GM23338 (cell line): Measurements from ENCODE around the gene NGEF. TPM values are rescaled to one million over a fixed set of nuclear protein-coding genes. Genes with fewer than 3 reads are reported as not detected.
A peak's percentile ranks its signal among the peaks of the same experiment; 100 is the strongest.

ENCODE experiments used
- ATAC-seq: fragments of 200-7000 bp; cut with Tn5 transposase; 3 replicates; pipeline ENCODE4 v1.9.1; 2020
- DNase-seq: peaks from one replicate; pipeline ENCODE4 v3.0.0-alpha.2; 2015; ENCODE audit warnings: low spot score
- H2AFZ ChIP-seq: fragments of 200-600 bp; sonication (generic); 2 replicates; pipeline ENCODE4 v1.8.0; 2016; ENCODE audit warnings: antibody characterized with exemption, mild to moderate bottlenecking, moderate library complexity
- H3F3A ChIP-seq: fragments of 200-600 bp; sonication (generic); replicated peaks from 2 replicates; pipeline ENCODE4 v1.8.0; 2017; ENCODE audit warnings: antibody characterized with exemption, mixed run types, low read depth
- H3K27ac ChIP-seq: fragments of 200-600 bp; sonication (generic); 2 replicates; pipeline ENCODE4 v1.6.1; 2016; ENCODE audit warnings: low read depth
- H3K27me3 ChIP-seq: fragments of 200-600 bp; sonication (generic); 2 replicates; pipeline ENCODE4 v1.8.0; 2016; ENCODE audit warnings: mild to moderate bottlenecking, mixed run types, moderate library complexity; ENCODE audit not compliant: insufficient read depth
- H3K36me3 ChIP-seq: fragments of 200-600 bp; sonication (generic); 2 replicates; pipeline ENCODE4 v1.8.0; 2016; ENCODE audit warnings: mild to moderate bottlenecking; ENCODE audit not compliant: insufficient read depth
- H3K4me1 ChIP-seq: fragments of 200-600 bp; sonication (generic); 2 replicates; pipeline ENCODE4 v1.8.0; 2016; ENCODE audit warnings: mild to moderate bottlenecking, moderate library complexity; ENCODE audit not compliant: insufficient read depth
- H3K4me2 ChIP-seq: fragments of 200-600 bp; sonication (generic); 2 replicates; pipeline ENCODE4 v1.7.1; 2017; ENCODE audit warnings: mixed run types
- H3K4me3 ChIP-seq: fragments of 200-600 bp; sonication (generic); 2 replicates; pipeline ENCODE4 v1.6.1; 2016; ENCODE audit warnings: mixed run types
- H3K79me2 ChIP-seq: fragments of 200-600 bp; sonication (generic); replicated peaks from 2 replicates; pipeline ENCODE4 v1.8.0; 2017; ENCODE audit warnings: mild to moderate bottlenecking; ENCODE audit not compliant: insufficient read depth
- H3K9me2 ChIP-seq: fragments of 200-600 bp; sonication (generic); 2 replicates; pipeline ENCODE4 v1.8.0; 2017; ENCODE audit not compliant: insufficient read depth
- H4K20me1 ChIP-seq: fragments of 200-600 bp; sonication (generic); replicated peaks from 2 replicates; pipeline ENCODE4 v1.8.0; 2017; ENCODE audit warnings: mild to moderate bottlenecking; ENCODE audit not compliant: insufficient read depth
- H3K27ac Mint-ChIP-seq: 2 replicates; pipeline ENCODE4 v1.8.0; 2020; ENCODE audit warnings: inconsistent platforms, mild to moderate bottlenecking, moderate library complexity, mixed read lengths
- H3K27me3 Mint-ChIP-seq: 3 replicates; pipeline ENCODE4 v1.8.0; 2022; ENCODE audit warnings: low read depth, mild to moderate bottlenecking, moderate library complexity, mixed read lengths, inconsistent platforms; ENCODE audit not compliant: insufficient read depth, poor library complexity
- H3K36me3 Mint-ChIP-seq: 3 replicates; pipeline ENCODE4 v1.8.0; 2021; ENCODE audit warnings: low read depth, mild to moderate bottlenecking, inconsistent platforms, moderate library complexity, mixed read lengths
- H3K4me1 Mint-ChIP-seq: 3 replicates; pipeline ENCODE4 v1.8.0; 2020; ENCODE audit warnings: mild to moderate bottlenecking, inconsistent platforms, mixed read lengths
- H3K4me3 Mint-ChIP-seq: 3 replicates; pipeline ENCODE4 v1.8.0; 2021; ENCODE audit warnings: moderate library complexity, mild to moderate bottlenecking, inconsistent platforms, mixed read lengths
- H3K9me3 Mint-ChIP-seq: 3 replicates; pipeline ENCODE4 v1.8.0; 2020; ENCODE audit warnings: moderate library complexity, mild to moderate bottlenecking, inconsistent platforms, mixed read lengths
- CREB1 ChIP-seq: fragments of 250-450 bp; sonication (Bioruptor Pico); IDR thresholded peaks from 2 replicates; pipeline ENCODE4 v1.5.0; 2020; ENCODE audit warnings: low read depth, mild to moderate bottlenecking, moderate library complexity
- CTCF ChIP-seq, 2 experiments: fragments of 200-600 bp in 1 of 2; sonication (generic) in 1 of 2; conservative IDR thresholded peaks; 2 replicates each; pipeline versions ENCODE4 v1.5.1 to v1.6.1; 2016 to 2017; ENCODE audit warnings: antibody characterized with exemption in 2 of 2, low read depth in 2 of 2, mild to moderate bottlenecking in 2 of 2, moderate library complexity in 1 of 2
- ETS1 ChIP-seq: IDR thresholded peaks from 2 replicates; pipeline ENCODE4 v1.6.1; 2016; ENCODE audit warnings: antibody characterized with exemption
- EZH2 ChIP-seq: fragments of 200-600 bp; sonication (generic); IDR thresholded peaks from one replicate; pipeline ENCODE4 v1.8.0; 2017; ENCODE audit warnings: antibody characterized with exemption, mild to moderate bottlenecking, low read depth; ENCODE audit not compliant: unreplicated experiment
- EZH2phosphoT487 ChIP-seq: fragments of 200-600 bp; sonication (generic); IDR thresholded peaks from one replicate; pipeline ENCODE4 v1.8.1; 2018; ENCODE audit warnings: antibody characterized with exemption; ENCODE audit not compliant: unreplicated experiment
- JUNB ChIP-seq: IDR thresholded peaks from one replicate; pipeline ENCODE4 v1.6.1; 2016; ENCODE audit warnings: antibody characterized with exemption; ENCODE audit not compliant: unreplicated experiment
- NANOG ChIP-seq: IDR thresholded peaks from 2 replicates; pipeline ENCODE4 v1.6.1; 2016; ENCODE audit warnings: antibody characterized with exemption, borderline replicate concordance
- POLR2AphosphoS5 ChIP-seq: IDR thresholded peaks from 2 replicates; pipeline ENCODE4 v1.6.1; 2016; ENCODE audit warnings: antibody characterized with exemption, low read depth
- STAT1 ChIP-seq: IDR thresholded peaks from one replicate; pipeline ENCODE4 v1.6.1; 2016; ENCODE audit warnings: antibody characterized with exemption; ENCODE audit not compliant: unreplicated experiment
- ZNF114 ChIP-seq: fragments of 250-450 bp; sonication (Bioruptor Pico); IDR thresholded peaks from 2 replicates; pipeline ENCODE4 v1.5.0; 2020; ENCODE audit warnings: mild to moderate bottlenecking, moderate library complexity
- ZNF331 ChIP-seq: fragments of 250-450 bp; sonication (Bioruptor Pico); IDR thresholded peaks from 2 replicates; pipeline ENCODE4 v1.5.0; 2020; ENCODE audit warnings: low read depth, mild to moderate bottlenecking, moderate library complexity
- polyA plus RNA-seq: library from polyadenylated mRNA; unstranded; fragments of >200 nt; fragmentation: Nextera tagmentation; extraction: Ambion mirVana; gene quantifications from 2 replicates; pipeline ENCODE4 v1.2.1, GENCODE V29; 2016
- total RNA-seq: library from RNA; depleted of rRNA; stranded (reverse); fragments of >200 nt; shearing (Covaris generic); gene quantifications from 2 replicates; pipeline ENCODE4 v1.2.3, GENCODE V29; 2014
- TF ChIP-seq, protein P1 (sequence below): fragments of 250-450 bp; sonication (Bioruptor Pico); IDR thresholded peaks from 2 replicates; pipeline ENCODE4 v1.5.0; 2020; ENCODE audit warnings: mild to moderate bottlenecking, moderate library complexity
- TF ChIP-seq, protein P2 (sequence below): IDR thresholded peaks from one replicate; pipeline ENCODE4 v1.6.1; 2018; ENCODE audit warnings: antibody characterized with exemption; ENCODE audit not compliant: unreplicated experiment

The NGEF gene
- total and polyA plus RNA-seq, 2 experiments from 2014 or later: 1.8 to 5.4 TPM

DNA sequence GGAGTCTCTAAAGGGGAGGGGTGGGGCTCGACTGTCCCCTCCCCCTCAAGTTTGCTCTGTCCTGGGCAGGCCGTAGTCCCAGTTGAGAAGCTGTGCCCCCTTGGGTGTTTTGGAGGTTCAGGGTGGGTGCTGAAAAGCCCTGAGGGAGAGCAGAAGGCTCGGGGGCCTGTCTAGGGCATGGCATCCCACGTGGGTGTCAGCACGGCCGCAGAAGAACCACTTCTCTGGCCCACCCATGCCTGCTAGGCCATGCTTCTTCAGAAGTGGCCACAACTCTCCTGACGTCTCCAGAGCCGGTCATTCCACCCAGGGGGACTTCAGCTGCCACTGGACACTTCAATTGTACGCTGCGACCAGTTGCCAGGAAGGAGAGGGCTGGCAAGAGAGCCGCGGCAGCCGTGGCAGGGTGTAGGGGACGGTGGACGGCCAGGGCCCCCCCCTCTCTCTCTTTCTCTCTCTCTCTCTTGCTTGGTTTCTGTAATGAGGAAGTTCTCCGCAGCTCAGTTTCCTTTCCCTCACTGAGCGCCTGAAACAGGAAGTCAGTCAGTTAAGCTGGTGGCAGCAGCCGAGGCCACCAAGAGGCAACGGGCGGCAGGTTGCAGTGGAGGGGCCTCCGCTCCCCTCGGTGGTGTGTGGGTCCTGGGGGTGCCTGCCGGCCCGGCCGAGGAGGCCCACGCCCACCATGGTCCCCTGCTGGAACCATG, 46.9 kb upstream of the NGEF start, which contains the start of gene INPP5D:
TSS of gene INPP5D (plus strand) at position 546 of the 704 bp plus-strand sequence. CDS start at position 683, 137 bp downstream.
- 0 out of 2 replicates have a peak within 1 kb of the TSS, but pooled peaks have one; percentile 18 for H2AFZ ChIP-seq
- no peak for ATAC-seq
- Mint-ChIP-seq H3K36me3 (no peaks in the 10 kb centered on the region), H3K4me3 (no peak within 1 kb of the TSS), H3K4me1 (peaks cover 22% of the 10 kb centered on the region), H3K27ac (no peak within 1 kb of the TSS), H3K9me3 (no peaks in the 10 kb centered on the region), H3K27me3 (peaks cover 6% of the 10 kb centered on the region)
- H3K9me2 ChIP-seq: no peaks in the 10 kb centered on the region
- no peaks in the 10 kb centered on the region for H3F3A ChIP-seq
- TF ChIP-seq EZH2 (no peak), NANOG (no peak), ZNF114 (no peak), CTCF (conservative IDR thresholded peaks at IDR 0.05; ENCODE audit: low read depth in 2 of 2) (no peak; a peak in 1 of 4 replicates), POLR2AphosphoS5 (no peak), CREB1 (no peak), JUNB (no peak), ETS1 (no peak), ZNF331 (no peak), EZH2phosphoT487 (no peak), STAT1 (no peak)
- TF ChIP-seq, protein P1, sequence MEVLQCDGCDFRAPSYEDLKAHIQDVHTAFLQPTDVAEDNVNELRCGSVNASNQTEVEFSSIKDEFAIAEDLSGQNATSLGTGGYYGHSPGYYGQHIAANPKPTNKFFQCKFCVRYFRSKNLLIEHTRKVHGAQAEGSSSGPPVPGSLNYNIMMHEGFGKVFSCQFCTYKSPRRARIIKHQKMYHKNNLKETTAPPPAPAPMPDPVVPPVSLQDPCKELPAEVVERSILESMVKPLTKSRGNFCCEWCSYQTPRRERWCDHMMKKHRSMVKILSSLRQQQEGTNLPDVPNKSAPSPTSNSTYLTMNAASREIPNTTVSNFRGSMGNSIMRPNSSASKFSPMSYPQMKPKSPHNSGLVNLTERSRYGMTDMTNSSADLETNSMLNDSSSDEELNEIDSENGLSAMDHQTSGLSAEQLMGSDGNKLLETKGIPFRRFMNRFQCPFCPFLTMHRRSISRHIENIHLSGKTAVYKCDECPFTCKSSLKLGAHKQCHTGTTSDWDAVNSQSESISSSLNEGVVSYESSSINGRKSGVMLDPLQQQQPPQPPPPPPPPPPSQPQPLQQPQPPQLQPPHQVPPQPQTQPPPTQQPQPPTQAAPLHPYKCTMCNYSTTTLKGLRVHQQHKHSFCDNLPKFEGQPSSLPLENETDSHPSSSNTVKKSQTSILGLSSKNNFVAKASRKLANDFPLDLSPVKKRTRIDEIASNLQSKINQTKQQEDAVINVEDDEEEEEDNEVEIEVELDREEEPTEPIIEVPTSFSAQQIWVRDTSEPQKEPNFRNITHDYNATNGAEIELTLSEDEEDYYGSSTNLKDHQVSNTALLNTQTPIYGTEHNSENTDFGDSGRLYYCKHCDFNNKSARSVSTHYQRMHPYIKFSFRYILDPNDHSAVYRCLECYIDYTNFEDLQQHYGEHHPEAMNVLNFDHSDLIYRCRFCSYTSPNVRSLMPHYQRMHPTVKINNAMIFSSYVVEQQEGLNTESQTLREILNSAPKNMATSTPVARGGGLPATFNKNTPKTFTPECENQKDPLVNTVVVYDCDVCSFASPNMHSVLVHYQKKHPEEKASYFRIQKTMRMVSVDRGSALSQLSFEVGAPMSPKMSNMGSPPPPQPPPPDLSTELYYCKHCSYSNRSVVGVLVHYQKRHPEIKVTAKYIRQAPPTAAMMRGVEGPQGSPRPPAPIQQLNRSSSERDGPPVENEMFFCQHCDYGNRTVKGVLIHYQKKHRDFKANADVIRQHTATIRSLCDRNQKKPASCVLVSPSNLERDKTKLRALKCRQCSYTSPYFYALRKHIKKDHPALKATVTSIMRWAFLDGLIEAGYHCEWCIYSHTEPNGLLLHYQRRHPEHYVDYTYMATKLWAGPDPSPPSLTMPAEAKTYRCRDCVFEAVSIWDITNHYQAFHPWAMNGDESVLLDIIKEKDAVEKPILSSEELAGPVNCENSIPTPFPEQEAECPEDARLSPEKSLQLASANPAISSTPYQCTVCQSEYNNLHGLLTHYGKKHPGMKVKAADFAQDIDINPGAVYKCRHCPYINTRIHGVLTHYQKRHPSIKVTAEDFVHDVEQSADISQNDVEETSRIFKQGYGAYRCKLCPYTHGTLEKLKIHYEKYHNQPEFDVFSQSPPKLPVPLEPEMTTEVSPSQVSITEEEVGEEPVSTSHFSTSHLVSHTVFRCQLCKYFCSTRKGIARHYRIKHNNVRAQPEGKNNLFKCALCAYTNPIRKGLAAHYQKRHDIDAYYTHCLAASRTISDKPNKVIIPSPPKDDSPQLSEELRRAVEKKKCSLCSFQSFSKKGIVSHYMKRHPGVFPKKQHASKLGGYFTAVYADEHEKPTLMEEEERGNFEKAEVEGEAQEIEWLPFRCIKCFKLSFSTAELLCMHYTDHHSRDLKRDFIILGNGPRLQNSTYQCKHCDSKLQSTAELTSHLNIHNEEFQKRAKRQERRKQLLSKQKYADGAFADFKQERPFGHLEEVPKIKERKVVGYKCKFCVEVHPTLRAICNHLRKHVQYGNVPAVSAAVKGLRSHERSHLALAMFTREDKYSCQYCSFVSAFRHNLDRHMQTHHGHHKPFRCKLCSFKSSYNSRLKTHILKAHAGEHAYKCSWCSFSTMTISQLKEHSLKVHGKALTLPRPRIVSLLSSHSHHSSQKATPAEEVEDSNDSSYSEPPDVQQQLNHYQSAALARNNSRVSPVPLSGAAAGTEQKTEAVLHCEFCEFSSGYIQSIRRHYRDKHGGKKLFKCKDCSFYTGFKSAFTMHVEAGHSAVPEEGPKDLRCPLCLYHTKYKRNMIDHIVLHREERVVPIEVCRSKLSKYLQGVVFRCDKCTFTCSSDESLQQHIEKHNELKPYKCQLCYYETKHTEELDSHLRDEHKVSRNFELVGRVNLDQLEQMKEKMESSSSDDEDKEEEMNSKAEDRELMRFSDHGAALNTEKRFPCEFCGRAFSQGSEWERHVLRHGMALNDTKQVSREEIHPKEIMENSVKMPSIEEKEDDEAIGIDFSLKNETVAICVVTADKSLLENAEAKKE: no peak
- TF ChIP-seq, protein P2, sequence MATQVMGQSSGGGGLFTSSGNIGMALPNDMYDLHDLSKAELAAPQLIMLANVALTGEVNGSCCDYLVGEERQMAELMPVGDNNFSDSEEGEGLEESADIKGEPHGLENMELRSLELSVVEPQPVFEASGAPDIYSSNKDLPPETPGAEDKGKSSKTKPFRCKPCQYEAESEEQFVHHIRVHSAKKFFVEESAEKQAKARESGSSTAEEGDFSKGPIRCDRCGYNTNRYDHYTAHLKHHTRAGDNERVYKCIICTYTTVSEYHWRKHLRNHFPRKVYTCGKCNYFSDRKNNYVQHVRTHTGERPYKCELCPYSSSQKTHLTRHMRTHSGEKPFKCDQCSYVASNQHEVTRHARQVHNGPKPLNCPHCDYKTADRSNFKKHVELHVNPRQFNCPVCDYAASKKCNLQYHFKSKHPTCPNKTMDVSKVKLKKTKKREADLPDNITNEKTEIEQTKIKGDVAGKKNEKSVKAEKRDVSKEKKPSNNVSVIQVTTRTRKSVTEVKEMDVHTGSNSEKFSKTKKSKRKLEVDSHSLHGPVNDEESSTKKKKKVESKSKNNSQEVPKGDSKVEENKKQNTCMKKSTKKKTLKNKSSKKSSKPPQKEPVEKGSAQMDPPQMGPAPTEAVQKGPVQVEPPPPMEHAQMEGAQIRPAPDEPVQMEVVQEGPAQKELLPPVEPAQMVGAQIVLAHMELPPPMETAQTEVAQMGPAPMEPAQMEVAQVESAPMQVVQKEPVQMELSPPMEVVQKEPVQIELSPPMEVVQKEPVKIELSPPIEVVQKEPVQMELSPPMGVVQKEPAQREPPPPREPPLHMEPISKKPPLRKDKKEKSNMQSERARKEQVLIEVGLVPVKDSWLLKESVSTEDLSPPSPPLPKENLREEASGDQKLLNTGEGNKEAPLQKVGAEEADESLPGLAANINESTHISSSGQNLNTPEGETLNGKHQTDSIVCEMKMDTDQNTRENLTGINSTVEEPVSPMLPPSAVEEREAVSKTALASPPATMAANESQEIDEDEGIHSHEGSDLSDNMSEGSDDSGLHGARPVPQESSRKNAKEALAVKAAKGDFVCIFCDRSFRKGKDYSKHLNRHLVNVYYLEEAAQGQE: no peak
- H4K20me1 ChIP-seq: no peaks in the 10 kb centered on the region
- no peak for DNase-seq
- no peaks in the 10 kb centered on the region for H3K27me3 ChIP-seq
- no peaks in the 10 kb centered on the region for H3K36me3 ChIP-seq
- H3K4me3 ChIP-seq: no peak within 1 kb of the TSS
- no peaks in the 10 kb centered on the region for H3K4me1 ChIP-seq
- H3K79me2 ChIP-seq: no peaks in the 10 kb centered on the region
- no peak within 1 kb of the TSS for H3K27ac ChIP-seq
- H3K4me2 ChIP-seq: no peak within 1 kb of the TSS
